ENCODE data around the gene VWA5B1.
"Not testable (repeated sequence)": the region's sequence is repeated elsewhere in the genome, so short reads cannot be mapped to it uniquely, and the experiment has no call there.

Gene VWA5B1, protein sequence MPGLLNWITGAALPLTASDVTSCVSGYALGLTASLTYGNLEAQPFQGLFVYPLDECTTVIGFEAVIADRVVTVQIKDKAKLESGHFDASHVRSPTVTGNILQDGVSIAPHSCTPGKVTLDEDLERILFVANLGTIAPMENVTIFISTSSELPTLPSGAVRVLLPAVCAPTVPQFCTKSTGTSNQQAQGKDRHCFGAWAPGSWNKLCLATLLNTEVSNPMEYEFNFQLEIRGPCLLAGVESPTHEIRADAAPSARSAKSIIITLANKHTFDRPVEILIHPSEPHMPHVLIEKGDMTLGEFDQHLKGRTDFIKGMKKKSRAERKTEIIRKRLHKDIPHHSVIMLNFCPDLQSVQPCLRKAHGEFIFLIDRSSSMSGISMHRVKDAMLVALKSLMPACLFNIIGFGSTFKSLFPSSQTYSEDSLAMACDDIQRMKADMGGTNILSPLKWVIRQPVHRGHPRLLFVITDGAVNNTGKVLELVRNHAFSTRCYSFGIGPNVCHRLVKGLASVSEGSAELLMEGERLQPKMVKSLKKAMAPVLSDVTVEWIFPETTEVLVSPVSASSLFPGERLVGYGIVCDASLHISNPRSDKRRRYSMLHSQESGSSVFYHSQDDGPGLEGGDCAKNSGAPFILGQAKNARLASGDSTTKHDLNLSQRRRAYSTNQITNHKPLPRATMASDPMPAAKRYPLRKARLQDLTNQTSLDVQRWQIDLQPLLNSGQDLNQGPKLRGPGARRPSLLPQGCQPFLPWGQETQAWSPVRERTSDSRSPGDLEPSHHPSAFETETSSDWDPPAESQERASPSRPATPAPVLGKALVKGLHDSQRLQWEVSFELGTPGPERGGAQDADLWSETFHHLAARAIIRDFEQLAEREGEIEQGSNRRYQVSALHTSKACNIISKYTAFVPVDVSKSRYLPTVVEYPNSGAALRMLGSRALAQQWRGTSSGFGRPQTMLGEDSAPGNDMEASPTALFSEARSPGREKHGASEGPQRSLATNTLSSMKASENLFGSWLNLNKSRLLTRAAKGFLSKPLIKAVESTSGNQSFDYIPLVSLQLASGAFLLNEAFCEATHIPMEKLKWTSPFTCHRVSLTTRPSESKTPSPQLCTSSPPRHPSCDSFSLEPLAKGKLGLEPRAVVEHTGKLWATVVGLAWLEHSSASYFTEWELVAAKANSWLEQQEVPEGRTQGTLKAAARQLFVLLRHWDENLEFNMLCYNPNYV

DNA sequence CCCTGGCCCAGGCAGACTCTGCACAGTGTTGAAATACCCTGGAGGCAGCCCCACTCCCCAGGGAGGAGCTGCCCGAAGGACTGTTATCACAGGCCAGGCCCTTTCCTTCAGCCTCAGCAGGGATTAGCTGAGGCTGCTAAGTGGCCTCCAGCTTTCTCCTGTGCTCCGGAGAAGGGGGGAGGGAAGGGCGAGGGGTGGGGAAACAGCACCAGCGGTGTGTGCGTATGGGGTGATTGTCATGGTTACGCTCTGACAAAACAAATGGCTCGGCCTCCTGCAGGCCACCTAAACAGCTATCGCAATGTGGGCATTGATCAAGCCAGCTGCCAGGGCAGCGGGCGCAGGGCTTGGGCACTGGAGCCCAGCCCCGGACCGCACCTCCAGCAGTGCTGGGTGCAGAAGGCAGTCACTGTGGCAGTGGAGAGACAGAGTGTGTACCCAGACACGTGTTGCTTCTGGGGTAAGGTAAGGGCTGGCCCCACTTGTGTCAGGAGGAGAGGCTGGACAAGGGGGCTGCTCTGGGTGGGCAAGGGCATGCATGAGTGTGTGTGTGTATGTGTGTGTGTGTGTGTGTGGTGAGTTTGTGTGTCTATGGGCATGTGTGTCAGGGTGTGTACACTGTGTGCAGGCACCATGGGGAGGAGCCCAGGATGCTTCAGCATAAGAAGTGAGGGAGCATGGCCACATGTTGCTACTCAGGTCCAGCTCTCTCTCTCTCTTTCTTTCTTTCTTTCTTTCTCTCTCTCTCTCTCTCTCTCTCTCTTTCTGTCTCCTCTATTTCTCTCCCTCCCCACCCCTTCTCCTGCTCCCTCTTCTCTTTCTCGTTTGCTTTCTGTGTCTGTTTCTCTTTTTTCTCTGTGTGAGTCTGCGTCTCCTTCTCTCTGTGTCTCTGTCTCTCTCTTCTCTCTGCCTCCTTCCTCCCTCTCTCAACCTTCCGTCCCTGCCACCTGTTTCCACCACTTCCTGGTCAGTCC lies at the start of gene VWA5B1:
TSS of gene VWA5B1 (plus strand) at position 252 of the 974 bp plus-strand sequence. CDS start 19,727 bp downstream, outside the sequence.
- DNase-seq: no peak

GRCh38 chr1:20242890-20243479 lies 47.7 kb upstream of the VWA5B1 start:
- DNase-seq: no peak

DNA sequence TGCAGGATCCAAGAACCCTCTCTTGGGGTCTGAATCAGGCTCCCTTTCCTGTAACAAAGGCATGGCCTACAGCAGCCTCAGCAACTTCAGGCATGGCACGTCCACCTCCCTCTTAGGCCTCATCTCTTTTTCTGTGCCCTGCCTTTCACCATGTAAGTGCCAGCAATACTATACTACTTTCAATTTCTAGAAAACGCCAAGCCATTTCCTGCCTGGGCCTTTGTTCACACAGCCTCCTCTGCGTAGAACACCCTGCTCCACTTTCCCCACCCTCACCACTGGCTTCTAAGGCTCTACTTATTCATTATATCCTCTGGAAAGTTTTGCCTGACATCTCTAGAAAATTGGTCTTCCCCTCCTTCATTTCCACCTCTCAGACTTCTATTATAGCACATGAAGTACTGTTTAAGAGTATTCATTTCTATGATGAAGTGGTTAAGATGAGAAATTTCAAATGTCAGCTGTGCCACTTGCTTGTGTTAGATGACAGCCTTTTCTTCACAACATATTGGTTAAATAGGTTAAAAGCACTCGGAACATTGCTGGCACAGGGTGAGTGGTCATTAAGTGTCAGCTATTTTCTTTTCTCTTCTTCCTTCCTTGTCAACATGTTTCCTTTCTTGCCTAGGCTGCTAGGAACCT lies 41.6 kb upstream of the VWA5B1 start:
- DNase-seq: no peak

- DNase-seq: no peak
Measured at GRCh38 chr1:20250340-20250989, 40.2 kb upstream of the VWA5B1 start.

GRCh38 chr1:20252587-20252986 lies 38.1 kb upstream of the VWA5B1 start:
- no peak for DNase-seq

GRCh38 chr1:20255666-20256065 lies 35.0 kb upstream of the VWA5B1 start:
- no peak for DNase-seq

DNA sequence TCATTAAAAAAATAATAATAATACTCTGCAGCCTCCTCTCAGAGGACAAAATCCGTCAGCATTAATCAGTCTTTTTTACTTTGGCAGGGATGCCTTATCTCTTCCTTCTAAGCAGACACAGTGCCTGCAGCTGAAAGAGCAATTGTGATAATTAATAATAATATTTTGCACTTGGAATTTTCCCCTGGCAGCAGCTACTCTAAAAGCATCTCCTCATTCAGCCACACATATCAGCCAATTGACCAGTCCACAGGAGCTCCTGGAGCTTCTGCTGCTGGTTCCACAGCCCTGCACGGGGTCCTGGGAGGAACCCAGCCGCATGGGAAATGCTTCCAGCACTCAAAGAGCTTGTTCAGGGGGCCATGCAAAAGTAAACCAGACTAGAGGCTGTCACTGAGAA lies 31.0 kb upstream of the VWA5B1 start:
- no peak for DNase-seq

- no peak for DNase-seq
Measured at GRCh38 chr1:20261095-20261494, 29.6 kb upstream of the VWA5B1 start.

DNA sequence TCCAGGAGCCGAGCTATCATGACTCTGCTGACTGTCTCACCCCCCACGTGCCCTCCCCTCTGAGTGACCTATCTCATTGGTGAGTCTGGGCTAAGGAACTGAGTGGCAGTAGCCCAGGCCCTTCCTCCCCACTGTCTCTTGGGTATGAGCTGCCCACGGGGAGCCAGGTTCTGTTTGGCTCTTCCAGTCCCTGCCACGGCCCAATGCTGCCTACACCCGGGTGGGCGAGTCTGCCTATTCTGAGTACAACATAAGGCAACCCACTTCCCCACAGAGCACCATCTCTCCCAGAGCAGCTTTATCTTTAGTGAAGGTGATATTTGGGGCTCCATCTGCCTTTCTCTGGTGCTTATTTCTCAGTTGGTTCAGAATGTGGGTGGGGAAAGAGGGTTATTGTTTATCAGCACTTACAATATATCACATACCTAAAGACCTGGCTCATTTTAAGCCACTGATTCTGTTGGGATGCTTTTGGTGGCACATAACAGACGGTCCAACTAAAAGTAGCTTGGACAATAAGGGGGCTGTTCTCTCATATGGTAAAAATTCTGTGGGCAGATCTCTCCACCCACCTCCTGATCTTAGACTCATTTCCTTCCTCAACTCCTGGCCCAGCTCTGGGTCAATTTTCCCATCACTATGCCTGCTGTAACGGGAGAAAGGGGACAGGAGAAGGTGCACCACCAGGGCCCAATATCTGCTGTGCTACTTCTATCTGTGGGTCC lies 27.7 kb upstream of the VWA5B1 start:
- DNase-seq: no peak

DNA sequence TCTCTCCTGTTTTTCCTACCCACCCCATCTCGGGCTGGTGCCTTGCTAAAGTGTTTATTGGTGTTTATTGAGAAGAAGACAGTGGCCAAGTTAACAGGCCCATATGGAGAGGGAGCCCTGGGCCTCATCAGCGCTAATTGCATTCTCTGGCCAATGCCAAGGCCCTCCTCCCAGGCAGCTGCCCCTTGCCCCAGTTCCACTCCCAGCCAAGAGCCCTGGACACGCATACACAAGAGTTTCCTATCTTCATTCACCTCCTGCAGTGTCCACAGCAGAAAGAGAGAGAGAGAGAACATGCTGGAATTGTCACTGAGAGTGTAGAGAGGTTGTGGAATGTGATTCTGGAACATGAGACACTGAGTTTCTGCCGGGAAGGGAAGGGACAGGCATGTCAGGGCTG lies 25.4 kb upstream of the VWA5B1 start:
- DNase-seq: no peak

- no peak for DNase-seq
Measured at GRCh38 chr1:20266141-20266540, 24.5 kb upstream of the VWA5B1 start.

DNA sequence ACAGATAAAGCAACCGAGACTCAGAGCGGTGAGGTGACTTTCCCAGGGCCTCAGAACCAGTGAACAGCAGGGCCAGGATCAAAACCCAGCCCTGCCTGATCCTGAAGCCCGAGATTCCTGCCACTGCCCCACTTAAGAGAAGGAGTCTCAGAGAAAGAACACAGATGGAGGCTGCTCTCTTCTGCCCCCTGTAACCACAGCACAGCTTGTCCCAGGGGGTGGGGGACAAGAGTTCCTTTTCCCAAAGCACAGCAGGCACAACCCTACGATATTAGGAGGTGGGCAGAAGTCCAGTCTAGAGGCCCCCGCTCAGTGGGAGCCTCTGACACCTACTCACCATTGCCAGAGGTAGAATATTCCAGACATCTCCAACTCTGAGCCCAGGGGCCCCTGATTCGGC lies 24.0 kb upstream of the VWA5B1 start:
- no peak for DNase-seq

DNA sequence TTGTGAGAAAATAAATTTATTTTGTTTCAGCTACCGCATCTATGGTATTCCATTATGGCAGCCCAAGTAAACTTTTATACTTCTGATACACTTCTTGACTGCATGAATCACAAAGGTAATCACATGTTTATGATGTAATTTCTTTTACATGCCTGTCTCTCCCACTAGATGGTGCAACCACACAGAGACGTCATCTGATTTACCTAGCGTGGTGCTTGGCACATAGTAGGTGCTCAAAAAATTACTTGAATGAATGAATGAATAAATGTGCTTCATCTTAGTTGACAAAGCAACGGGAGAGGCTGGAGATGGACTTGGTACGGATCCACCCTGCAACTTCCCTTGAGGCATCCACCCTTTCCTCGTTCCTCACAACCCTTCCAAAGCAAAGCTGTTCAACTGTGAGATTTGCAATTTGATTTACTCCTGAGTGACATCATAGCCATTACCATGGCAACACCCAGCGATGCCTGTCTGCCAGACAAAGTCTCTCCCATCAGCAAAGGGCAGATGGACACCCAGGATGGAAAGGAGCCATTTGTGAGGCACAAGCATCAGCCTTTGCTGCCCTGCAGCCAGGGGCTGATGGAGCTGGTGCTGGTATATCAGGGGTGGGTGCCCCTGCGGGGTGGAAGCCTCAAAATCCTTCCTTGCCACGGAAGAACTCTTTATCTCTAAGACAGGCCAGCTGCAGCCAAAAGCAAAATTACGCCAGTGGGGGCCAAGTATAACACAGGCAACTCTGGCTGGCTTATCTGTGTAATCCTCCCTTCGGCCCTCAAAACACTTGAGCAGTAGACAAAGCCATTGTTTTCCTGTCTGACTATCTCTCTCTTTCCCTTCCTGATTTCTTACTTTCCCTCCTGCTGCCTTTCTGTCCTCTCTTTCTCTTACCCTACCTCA lies 18.9 kb upstream of the VWA5B1 start:
- DNase-seq: no peak

GRCh38 chr1:20273716-20274115 lies 17.0 kb upstream of the VWA5B1 start:
- DNase-seq: not testable (repeated sequence)

DNA sequence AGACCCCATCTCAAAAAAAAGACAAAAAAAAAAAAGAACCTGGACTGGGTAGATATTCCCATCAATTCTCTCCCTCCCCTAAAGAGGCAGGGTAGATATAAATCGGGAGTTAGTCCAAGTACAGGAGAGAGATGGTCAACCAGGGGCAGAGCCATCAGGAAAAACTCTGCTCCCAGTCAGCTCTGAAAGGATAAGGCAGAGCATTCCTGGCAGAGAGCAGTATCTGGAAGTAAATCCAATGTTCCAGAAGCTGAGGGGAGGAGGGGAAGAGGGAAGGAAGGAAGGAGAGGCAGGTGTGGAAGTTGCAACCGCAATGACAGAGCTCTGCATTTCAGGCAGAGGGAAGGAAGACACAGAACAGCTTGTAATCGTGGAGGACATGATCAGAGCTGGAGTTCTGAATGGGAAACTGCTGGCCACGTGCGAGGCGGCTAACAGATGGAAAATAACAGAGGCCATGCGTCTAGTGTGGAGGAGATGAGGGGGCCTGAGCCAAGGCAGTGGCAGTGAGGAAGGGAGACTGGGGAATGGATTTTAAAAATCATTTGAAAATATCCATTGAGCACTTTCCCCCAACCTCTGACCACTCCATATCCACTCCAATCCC lies 15.3 kb upstream of the VWA5B1 start:
- DNase-seq: no peak

DNA sequence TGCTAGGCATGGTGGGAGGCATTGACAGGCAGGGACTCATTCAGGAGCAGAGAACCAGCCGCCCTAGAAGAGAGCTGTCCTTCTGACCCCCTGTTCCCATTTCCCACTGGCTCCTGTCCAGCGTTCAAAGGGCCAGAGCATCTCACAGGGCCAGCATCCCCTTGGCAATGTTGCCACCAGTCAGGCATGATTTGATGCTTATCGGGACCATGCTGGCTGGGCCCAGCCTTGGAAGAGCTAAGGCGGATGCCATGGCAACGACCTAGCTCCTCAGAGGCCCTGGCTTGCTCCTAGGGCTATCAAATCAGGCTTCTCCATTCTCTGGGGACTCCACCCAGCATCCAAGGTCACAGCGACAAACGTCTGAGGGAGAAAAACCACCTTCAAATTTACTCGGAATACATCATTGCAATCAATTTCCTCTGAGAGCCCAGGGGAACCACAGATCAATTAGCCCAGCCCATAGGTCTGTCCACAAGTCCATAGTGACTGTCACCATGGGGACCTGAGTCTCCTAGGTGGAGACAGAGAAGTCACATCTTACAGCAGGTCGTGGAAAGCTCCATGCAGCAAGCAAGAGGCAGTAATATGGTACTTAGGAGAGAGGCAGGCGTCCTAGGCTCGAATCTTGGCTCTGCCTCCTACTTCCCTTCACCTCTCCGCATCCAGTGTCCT lies 14.1 kb upstream of the VWA5B1 start:
- DNase-seq: no peak

DNA sequence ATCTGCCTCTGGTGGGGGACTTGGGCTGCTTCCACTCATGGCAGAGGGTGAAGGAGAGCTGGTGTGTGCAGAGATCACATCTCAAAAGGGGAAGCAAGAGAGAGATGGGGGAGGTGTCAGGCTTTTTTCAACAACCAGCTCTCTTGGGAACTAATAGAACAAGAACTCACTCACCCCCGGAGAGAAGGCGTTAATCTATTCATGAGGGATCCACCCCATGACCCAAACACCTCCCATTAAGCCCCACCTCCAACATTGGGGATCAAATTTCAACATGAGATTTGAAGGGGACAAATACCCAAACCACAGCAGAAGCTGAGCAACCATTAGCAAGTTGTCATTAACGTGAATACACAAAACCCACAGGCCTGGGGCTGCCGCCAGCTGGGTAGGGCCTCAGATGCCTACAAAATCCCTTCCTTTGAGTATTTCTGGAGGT lies 12.0 kb upstream of the VWA5B1 start:
- DNase-seq: no peak

DNA sequence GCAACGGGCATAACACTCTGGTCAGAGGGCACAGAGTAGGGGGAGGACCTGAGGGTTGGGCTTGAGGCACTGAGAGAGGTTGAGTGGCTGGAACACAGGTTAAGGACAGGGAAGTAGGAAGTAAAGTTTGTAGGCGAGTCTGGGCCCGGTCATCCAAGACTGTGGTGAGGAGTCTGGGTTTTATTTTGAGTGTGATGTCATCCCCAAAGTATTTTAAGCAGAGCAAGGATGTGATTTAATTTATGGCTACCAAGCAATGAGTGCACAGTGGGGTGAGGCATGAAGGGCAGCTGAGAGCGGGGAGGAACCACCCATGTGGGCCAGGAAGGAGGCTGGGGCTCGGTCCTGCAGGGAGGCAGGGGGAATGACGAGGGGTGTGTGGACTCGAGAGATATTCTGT lies 11.2 kb upstream of the VWA5B1 start:
- no peak for DNase-seq

Measured in DMS79 treated with DMSO at 0.1 percent for 48 hours (cell line).